Endothelial cell of umbilical vein (primary cell): Measurements from ENCODE around the gene OGG1.

Experiments used
- EZH2 ChIP-seq: IDR thresholded peaks from 2 replicates; pipeline ENCODE4 v1.6.1; 2012; ENCODE audit warnings: borderline replicate concordance, low read depth, mild to moderate bottlenecking, moderate library complexity, low read length, inconsistent platforms; ENCODE audit not compliant: severe bottlenecking
- MYC ChIP-seq: IDR thresholded peaks from one replicate; pipeline ENCODE4 v1.6.1; 2011; ENCODE audit warnings: mild to moderate bottlenecking, low read depth, low read length
- POLR2AphosphoS5 ChIP-seq: IDR thresholded peaks from 2 replicates; pipeline ENCODE4 v1.6.1; 2012; ENCODE audit warnings: low read depth, mild to moderate bottlenecking, control low read depth, low read length, moderate library complexity; ENCODE audit not compliant: insufficient read depth
- TF ChIP-seq, protein P1 (sequence below), 2 donors: IDR thresholded peaks; 1 replicate in 1 of 2; 2 replicates in 1 of 2; pipeline ENCODE4 v1.5.1; 2011; ENCODE audit warnings: low read length in 2 of 2, mild to moderate bottlenecking in 2 of 2, moderate library complexity in 2 of 2, control low read depth in 1 of 2, inconsistent platforms in 1 of 2, low read depth in 1 of 2; ENCODE audit not compliant: insufficient read depth in 1 of 2; ENCODE audit errors: extremely low read depth in 1 of 2

DNA sequence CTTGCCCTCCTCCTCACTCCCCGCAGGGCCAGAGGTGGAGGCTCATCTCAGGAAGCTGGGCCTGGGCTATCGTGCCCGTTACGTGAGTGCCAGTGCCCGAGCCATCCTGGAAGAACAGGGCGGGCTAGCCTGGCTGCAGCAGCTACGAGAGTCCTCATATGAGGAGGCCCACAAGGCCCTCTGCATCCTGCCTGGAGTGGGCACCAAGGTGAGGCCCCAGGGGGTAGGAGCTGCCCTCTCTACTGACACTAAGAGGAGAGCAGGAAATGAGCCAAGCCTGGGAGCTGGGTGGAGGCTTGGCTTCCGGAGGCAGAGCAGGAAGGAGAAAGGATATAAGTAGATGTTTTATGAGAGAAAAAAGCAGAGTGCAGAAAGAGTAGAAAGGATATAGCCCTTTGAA lies 4.9 kb downstream of the OGG1 start:
- TF ChIP-seq, protein P1, sequence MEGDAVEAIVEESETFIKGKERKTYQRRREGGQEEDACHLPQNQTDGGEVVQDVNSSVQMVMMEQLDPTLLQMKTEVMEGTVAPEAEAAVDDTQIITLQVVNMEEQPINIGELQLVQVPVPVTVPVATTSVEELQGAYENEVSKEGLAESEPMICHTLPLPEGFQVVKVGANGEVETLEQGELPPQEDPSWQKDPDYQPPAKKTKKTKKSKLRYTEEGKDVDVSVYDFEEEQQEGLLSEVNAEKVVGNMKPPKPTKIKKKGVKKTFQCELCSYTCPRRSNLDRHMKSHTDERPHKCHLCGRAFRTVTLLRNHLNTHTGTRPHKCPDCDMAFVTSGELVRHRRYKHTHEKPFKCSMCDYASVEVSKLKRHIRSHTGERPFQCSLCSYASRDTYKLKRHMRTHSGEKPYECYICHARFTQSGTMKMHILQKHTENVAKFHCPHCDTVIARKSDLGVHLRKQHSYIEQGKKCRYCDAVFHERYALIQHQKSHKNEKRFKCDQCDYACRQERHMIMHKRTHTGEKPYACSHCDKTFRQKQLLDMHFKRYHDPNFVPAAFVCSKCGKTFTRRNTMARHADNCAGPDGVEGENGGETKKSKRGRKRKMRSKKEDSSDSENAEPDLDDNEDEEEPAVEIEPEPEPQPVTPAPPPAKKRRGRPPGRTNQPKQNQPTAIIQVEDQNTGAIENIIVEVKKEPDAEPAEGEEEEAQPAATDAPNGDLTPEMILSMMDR (IDR thresholded peaks at IDR 0.05; ENCODE audit: extremely low read depth in 1 of 2, insufficient read depth in 1 of 2, low read depth in 1 of 2, low read length in 2 of 2), result no peak
- TF ChIP-seq EZH2 (no peak), MYC (no peak), POLR2AphosphoS5 (peak; percentile 19)
